Occipital lobe (tissue), 2 donors: ENCODE measurements around the gene RASGRP4. TPM values are rescaled to one million over a fixed set of nuclear protein-coding genes. Genes with fewer than 3 reads are reported as not detected.
A peak's percentile ranks its signal among the peaks of the same experiment; 100 is the strongest.
"Not testable (repeated sequence)": the region's sequence is repeated elsewhere in the genome, so short reads cannot be mapped to it uniquely, and the experiment has no call there.

ENCODE experiments used
- DNase-seq: peaks from one replicate; lab custom pipeline; 2025; lab: John Stamatoyannopoulos, UW
- total RNA-seq: library from RNA; depleted of rRNA; stranded (reverse); fragments of >200 nt; gene quantifications from one replicate; pipeline ENCODE4 v1.2.3, GENCODE V29; 2014

RASGRP4 gene, protein sequence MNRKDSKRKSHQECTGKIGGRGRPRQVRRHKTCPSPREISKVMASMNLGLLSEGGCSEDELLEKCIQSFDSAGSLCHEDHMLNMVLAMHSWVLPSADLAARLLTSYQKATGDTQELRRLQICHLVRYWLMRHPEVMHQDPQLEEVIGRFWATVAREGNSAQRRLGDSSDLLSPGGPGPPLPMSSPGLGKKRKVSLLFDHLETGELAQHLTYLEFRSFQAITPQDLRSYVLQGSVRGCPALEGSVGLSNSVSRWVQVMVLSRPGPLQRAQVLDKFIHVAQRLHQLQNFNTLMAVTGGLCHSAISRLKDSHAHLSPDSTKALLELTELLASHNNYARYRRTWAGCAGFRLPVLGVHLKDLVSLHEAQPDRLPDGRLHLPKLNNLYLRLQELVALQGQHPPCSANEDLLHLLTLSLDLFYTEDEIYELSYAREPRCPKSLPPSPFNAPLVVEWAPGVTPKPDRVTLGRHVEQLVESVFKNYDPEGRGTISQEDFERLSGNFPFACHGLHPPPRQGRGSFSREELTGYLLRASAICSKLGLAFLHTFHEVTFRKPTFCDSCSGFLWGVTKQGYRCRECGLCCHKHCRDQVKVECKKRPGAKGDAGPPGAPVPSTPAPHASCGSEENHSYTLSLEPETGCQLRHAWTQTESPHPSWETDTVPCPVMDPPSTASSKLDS
- total RNA-seq = 0.16 TPM

DNA sequence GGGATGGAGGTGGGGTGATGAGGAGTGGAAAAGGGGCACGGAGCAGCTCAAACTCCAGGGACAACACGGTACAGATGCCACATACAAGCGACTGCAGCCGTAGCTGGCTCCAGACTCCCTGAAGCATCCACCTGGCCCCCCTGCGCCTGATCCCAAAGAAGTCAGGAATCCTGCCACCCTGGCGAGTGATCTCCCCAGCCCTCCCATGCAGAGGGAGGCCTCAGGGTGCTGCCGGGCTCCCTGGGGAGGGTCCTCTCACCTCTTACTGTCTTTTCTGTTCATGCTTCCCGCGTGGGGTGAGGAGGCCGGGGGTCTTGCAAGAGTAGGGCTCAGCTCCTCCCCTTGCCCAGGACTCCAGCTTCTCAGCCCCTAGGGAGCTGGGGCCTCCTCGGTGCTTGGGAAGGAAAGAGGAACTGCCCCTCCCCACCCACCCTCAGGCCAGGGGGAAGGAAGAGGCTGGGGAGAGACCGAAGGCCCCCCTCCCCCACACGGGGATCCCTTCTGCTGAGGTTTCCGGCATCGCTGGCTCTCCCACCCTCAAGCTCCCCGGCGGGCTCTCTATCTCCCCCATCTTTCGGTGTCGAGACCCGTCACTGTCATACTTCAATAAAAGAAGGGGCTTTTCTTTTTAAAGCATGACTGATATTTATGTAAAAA lies at the start of gene RASGRP4:
Gene RASGRP4 (minus strand): TSS at position 410 of the 657 bp plus-strand sequence. CDS start 128 bp downstream, at position 282.
- no peak for DNase-seq

DNA sequence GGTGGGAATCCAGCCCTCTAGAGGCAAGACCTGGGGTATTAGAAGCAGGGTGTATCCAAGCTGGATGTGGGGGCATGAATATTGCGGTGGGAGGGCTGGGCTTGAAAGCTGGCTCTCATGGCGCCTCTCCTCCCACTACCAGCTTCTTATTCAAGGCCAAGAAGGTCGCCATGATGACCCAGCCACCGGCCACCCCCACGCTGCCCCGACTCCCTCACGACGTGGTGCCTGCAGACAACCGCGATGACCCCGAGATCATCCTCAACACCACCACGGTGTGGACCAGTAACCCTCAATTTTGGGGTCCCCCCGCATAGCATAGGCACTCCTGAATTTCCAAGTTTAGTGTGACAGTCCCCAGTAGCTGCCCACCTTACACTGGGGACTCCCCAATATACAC lies 49.2 kb upstream of the RASGRP4 start:
- DNase-seq = no peak

DNA sequence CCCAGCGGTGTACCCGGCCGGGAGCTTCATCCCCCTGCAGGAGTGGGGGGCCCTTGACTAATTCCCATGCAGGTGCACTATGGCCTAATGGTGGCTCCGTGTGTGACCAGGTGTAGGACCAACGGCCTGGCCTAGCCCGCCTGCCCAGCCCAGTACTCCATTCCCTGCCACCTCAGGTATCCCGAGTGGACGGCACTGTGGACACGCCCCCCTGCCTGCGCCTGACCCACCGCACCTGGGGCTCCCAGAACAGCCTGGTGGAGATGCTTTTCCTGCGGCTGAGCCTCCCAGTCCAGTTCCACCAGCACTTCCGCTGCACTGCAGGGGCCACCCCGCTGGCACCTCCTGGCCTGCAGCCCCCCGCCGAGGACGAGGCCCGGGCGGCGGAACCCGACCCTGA lies 47.2 kb upstream of the RASGRP4 start:
- DNase-seq = no peak

- not testable (repeated sequence) for DNase-seq
These were observed 46.7 kb upstream of the RASGRP4 start for GRCh38 chr19:38472725-38473124.

DNA sequence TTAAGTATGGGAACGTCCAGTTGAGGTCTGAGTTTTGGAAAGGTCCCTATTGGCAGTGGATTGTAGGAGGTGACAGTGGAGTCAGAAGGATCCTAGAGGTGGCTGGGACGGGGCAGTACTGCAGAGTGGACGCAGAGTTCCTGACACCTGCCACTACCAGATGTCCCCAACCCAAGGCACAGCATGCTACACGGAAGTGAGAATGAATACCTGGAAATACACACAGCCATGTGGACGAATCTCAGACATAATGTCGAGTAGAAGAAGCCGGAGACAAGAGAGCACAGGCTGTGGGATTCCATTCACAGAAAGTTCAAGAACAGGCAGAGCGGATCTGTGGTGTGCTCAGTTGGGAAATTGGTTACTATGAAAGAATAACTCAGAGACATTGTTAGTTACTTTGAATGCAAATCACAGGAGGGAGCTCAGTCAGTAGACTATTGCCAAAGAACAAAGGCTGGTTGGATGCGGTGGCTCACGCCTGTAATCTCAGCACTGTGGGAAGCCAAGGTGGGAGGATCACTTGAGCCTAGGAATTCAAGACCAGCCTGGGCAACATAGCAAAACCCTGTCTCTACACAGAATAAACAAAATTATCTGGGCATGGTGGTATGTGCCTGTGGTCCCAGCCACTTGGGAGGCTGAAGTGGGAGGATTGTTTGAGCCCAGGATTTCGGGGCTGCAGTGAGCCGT lies 44.9 kb upstream of the RASGRP4 start:
- DNase-seq = no peak

DNA sequence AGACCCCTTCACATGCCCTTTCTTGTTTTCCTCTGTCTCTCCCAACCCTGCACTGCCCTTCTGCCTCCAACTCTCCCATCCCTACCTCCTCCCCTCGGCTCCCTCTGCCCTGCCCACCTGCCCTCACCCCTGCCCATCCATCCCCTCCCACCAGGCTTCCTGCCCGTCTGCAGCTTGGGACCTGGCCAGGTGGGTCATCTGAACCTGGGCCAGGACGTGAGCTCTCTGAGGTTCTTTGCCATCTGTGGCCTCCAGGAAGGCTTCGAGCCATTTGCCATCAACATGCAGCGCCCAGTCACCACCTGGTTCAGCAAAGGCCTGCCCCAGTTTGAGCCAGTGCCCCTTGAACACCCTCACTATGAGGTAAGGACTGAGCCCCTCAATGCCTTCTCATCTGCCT lies 43.1 kb upstream of the RASGRP4 start:
- no peak for DNase-seq

DNA sequence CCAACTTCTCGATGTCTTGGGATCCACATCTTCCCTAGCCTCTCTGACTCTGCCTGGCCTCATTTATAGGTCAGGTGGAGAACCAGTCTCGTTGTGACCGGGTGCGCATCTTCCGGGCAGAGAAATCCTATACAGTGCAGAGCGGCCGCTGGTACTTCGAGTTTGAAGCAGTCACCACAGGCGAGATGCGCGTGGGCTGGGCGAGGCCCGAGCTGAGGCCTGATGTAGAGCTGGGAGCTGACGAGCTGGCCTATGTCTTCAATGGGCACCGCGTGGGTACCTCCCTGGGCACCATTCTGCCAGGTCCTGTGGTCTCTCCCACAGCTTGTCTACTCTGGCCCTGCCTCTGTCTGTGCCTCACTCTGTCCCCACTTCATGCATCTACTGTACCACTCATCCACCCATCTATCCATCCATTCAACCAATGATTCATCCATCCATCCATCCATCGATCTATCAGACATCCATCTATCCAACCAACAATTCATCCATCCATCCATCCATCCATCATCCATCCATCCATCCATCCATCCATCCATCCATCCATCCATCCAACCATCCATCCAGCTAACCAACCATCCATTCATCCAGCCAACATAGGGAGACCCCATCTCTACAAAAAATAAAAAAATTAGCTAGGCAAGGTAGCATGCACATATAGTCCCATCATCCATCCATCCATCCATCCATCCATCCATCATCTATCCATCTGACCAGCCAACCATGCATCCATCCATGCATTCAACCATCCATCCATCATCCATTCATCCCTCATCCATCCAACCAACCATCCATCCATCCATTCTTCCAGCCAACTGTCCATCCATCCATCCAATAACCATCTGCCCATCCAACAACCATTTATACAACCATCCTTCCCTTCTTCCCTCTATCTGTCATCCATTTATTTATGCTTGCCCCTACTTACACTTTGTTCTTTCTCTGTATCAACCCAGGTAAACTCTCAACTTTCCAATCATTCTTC lies 41.8 kb upstream of the RASGRP4 start:
- no peak for DNase-seq

GRCh38 chr19:38466050-38466449 lies 40.0 kb upstream of the RASGRP4 start:
- no peak for DNase-seq

DNA sequence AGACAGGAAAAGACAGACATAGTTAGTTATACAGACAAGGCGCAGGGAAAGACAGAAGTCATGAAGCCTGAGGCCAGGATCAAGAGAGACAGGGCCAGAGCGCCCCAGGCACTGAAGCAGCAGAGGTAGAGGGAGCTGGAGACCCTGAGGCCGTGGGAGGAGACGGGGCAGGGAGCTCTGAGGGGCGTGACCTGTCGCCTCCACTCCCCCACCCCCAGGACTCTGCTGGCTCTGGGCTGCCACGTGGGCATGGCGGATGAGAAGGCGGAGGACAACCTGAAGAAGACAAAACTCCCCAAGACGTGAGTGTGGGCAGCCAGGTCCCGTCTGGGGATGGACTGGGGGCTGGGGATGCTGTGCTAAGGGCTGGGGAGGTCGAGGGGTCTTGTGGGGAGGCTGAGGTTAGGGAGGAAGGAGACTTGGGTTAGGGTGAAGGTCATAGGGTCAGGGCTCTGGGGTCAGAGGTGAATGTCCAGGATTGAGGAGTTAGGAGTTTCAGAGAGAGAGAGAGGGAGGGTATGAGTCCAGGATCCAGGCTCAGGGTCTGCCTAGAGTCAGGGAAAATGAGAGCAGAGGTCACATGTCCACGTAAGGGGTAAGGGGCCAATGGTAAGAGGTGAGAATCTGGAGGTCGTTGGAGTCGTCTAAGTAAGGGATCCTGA lies 38.5 kb upstream of the RASGRP4 start:
- DNase-seq = no peak

DNA sequence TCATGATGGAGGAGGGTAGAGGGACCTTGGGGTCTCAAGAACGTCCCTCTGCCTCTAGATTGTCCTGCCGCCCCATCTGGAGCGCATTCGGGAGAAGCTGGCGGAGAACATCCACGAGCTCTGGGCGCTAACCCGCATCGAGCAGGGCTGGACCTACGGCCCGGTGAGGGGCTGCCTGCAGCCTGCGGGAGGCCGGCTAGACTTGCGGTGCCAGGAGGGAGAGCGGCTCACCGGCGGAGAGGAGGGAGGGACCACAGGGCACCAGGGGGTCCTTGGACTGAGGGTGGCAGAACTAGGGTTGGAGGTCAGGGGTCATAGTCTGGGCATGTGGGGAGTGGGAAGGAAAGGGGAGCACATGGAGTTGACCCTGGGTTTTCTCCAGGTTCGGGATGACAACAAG lies 37.3 kb upstream of the RASGRP4 start:
- no peak for DNase-seq

DNA sequence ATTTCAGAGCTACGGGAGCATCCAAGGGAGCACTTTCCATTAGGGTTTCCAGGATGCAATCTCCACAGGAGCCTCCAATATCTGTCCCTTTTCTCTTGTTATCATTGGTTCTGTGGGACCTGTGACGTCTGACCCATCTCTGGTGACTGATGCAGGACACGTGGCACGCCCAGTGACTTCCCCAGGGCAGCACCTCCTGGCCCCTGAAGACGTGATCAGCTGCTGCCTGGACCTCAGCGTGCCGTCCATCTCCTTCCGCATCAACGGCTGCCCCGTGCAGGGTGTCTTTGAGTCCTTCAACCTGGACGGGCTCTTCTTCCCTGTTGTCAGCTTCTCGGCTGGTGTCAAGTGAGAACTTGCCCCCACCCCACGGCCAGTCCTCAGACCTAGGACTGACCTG lies 33.0 kb upstream of the RASGRP4 start:
- DNase-seq = no peak

DNA sequence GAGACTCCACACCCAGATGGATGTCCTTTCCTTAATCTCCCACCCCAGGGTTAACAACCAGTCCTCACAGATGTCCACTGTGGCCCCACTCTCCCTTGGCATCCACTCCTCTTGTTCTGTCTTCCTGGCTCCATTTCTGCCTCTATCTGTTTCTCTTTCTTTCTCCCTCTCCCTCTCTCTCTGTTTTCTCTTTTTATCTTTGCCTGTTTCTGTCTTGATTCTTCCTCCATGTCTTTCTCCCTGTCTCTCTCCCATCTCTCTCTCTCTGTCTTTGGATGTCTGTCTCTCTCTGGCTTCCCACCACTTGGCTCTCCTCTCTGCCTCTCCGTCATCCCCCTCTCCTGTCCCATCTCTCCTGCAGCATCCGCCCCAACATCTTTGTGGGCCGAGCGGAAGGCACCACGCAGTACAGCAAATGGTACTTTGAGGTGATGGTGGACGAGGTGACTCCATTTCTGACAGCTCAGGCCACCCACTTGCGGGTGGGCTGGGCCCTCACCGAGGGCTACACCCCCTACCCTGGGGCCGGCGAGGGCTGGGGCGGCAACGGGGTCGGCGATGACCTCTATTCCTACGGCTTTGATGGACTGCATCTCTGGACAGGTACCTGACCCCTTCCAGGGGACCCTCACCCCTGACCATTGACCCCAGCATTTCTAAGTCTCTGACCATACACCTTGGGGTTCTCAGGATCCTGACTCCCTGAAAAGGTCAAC lies 31.8 kb upstream of the RASGRP4 start:
- no peak for DNase-seq

GRCh38 chr19:38457202-38457601 lies 31.2 kb upstream of the RASGRP4 start:
- DNase-seq = no peak

DNA sequence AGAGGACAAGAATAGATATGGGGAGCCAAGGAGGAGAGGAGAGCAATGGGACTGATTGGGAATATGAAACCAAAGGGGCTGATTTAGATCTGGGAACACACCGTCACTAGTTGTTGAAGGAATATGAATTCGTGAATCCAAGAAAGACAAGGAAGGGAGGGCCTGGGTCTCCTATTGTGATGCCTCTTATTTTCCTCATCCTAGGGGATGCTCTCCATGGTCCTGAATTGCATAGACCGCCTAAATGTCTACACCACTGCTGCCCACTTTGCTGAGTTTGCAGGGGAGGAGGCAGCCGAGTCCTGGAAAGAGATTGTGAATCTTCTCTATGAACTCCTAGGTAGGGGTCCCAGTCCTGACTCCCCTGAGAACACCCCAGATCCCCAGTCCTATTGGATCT lies 29.0 kb upstream of the RASGRP4 start:
- no peak for DNase-seq

GRCh38 chr19:38453596-38453995 lies 27.6 kb upstream of the RASGRP4 start:
- DNase-seq = no peak

GRCh38 chr19:38452430-38453366 lies 26.7 kb upstream of the RASGRP4 start:
- DNase-seq = peak; percentile 14

DNA sequence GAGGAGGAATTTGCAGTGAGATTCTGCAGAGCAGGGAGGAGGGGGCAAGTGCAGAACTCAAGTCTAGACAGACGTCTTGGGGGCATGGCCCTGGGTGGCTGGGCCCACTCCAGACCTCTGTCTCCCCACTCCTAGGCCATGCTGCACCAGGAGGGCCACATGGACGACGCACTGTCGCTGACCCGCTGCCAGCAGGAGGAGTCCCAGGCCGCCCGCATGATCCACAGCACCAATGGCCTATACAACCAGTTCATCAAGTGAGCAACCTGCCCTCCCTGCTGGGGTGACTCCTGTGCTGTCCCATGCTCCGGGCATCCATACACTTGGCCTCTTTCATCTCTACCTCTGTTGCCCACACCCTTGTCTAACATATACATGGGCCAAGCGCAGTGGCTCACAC lies 25.6 kb upstream of the RASGRP4 start:
- no peak for DNase-seq

DNA sequence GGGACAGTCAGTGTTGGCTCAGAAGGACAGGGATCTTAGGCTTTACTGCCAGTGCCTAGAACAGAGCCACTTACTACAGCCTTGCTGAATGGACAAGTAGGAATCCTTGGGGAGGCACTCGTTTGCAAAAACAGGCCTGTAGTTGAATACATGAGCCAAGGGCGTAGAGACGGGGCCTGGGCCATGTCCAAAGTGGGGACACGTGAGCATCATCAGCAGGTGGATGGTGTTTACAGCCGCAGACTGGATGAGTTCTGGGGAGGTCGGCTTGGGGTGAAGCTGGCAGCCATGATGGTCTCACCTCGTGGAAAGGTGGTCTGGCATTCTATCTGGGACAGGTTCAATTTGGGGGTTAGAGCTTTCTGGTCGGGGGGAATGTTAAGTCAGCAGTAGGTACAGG lies 25.0 kb upstream of the RASGRP4 start:
- DNase-seq = no peak
